Memory B cell (primary cell): ENCODE measurements around the gene EHD1.

Experiments
- ATAC-seq: fragments of 150-1000 bp; cut with Tn5 transposase; 2 replicates; pipeline ENCODE4 v1.10.0; 2021; ENCODE audit warnings: low read depth, mild to moderate bottlenecking, moderate library complexity
- DNase-seq, 2 donors: peaks; one replicate each; pipeline ENCODE4 v3.0.0; 2022; ENCODE audit warnings: low spot score in 2 of 2
- H3K27ac Mint-ChIP-seq: one replicate; pipeline ENCODE4 v1.8.0; 2022; ENCODE audit warnings: mild to moderate bottlenecking, moderate library complexity, mixed read lengths
- H3K27me3 Mint-ChIP-seq: one replicate; pipeline ENCODE4 v1.8.0; 2022; ENCODE audit warnings: mixed read lengths
- H3K36me3 Mint-ChIP-seq: one replicate; pipeline ENCODE4 v1.8.0; 2022; ENCODE audit warnings: mild to moderate bottlenecking, mixed read lengths
- H3K4me1 Mint-ChIP-seq: one replicate; pipeline ENCODE4 v1.8.0; 2022; ENCODE audit warnings: mixed read lengths
- H3K4me3 Mint-ChIP-seq: one replicate; pipeline ENCODE4 v1.8.0; 2022; ENCODE audit warnings: mild to moderate bottlenecking, moderate library complexity, mixed read lengths
- H3K9me3 Mint-ChIP-seq: one replicate; pipeline ENCODE4 v1.8.0; 2022; ENCODE audit warnings: mixed read lengths

The EHD1 gene

GRCh38 chr11:64916040-64916774 lies 37.8 kb upstream of the EHD1 start:
- Mint-ChIP-seq H3K27me3 (no peaks in the 10 kb centered on the region), H3K36me3 (peaks cover 10% of the 10 kb centered on the region), H3K4me1 (peaks cover 20% of the 10 kb centered on the region), H3K9me3 (no peaks in the 10 kb centered on the region), H3K27ac (peak overlapping the region; percentile 94), H3K4me3 (peak overlapping the region; percentile 84)
- peak; percentile 6 for ATAC-seq
- peak in 1 of 2 donors; percentile 22 for DNase-seq

- no peak for DNase-seq
- Mint-ChIP-seq H3K27me3 (no peaks in the 10 kb centered on the region), H3K4me3 (peak overlapping the region; percentile 84), H3K9me3 (no peaks in the 10 kb centered on the region), H3K36me3 (peaks cover 15% of the 10 kb centered on the region), H3K4me1 (peaks cover 20% of the 10 kb centered on the region), H3K27ac (peak overlapping the region; percentile 94)
- no peak for ATAC-seq
These were observed 37.0 kb upstream of the EHD1 start for GRCh38 chr11:64915376-64915887.

- H3K4me3 Mint-ChIP-seq = no peak overlapping the region
- H3K9me3 Mint-ChIP-seq = no peaks in the 10 kb centered on the region
- H3K27me3 Mint-ChIP-seq = no peaks in the 10 kb centered on the region
- H3K36me3 Mint-ChIP-seq = peaks cover 21% of the 10 kb centered on the region
- H3K27ac Mint-ChIP-seq = no peak overlapping the region
- no peak for DNase-seq
- H3K4me1 Mint-ChIP-seq = peaks cover 20% of the 10 kb centered on the region
- no peak for ATAC-seq
These were observed 35.7 kb upstream of the EHD1 start for GRCh38 chr11:64914123-64914522.

DNA sequence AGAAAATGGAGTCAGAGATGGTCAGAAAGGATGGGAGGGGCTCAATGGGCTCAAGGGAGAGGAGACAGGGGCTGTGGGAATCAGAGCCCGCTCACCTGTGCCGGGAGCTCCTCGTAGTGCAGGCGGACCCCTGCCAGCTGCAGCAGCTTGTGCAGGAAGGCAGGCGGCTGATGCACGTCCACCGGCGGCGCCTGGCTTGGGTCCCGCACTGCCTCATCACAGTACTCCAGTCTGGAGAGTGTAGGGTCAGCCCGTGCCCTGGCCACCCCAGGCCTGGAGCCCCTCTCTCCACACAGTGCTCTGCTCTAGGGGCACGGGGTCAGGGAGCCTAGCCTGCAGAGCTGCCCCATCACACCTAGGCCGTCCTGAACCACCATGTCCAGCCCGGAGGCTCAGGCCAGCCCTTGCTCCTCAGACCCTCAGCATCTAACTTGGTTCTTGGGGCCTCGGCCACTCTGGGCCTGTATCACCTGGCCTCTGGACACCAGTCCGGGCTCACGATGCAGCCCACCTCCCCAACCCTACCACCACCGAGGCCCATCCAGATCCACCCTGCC lies 34.8 kb upstream of the EHD1 start:
- no peaks in the 10 kb centered on the region for H3K9me3 Mint-ChIP-seq
- H3K27ac Mint-ChIP-seq = no peak overlapping the region

DNA sequence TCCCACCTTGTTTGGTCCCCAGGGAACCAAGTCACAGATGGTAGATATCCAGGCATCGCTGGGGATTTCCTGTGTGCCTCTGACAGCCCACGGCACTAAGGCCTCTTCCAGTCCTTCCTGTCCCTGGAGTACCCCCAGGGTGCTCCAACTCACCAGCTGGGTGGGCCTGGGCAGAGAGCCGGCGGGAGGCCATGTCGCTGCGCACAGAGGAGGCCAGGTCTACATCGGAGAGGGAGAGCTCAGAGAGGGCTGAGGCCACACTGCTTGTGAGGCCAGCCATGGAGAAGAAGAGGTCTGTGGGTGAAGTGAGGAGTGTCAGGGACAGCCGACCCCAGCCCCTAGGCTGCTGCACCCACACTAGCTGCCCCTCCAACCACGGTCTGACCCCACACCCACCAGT lies 33.3 kb upstream of the EHD1 start:
- DNase-seq (no peak), ATAC-seq (no peak)
- Mint-ChIP-seq H3K27ac (no peak overlapping the region), H3K4me1 (peaks cover 13% of the 10 kb centered on the region), H3K36me3 (peaks cover 25% of the 10 kb centered on the region), H3K27me3 (no peaks in the 10 kb centered on the region), H3K4me3 (no peak overlapping the region), H3K9me3 (no peaks in the 10 kb centered on the region)

More for the DNA sequence above, 34.8 kb upstream of the EHD1 start:
- H3K4me3 Mint-ChIP-seq = no peak overlapping the region
- peaks cover 21% of the 10 kb centered on the region for H3K36me3 Mint-ChIP-seq
- DNase-seq (no peak), ATAC-seq (no peak)
- no peaks in the 10 kb centered on the region for H3K27me3 Mint-ChIP-seq
- peaks cover 20% of the 10 kb centered on the region for H3K4me1 Mint-ChIP-seq

DNA sequence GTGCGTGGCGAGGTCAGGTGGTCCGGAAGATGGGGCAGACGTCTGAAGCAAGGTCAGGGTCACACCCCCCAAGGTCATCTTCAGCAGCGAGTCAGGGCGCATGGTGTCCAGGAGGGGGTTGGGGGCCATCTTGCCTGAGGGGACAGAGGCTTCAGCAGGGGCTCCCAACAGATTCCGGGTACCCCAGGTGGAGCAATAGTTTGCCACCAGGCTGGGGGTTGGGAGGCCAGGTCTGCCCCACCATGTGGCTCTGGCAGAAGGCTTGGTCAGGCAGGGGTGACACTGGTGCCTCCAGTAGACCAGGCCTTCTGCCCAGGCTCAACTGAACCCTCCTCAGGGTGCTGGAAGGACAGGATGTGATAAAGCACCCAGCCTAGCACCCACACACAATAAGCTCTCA lies 32.7 kb upstream of the EHD1 start:
- Mint-ChIP-seq H3K36me3 (peaks cover 25% of the 10 kb centered on the region), H3K4me3 (no peak overlapping the region), H3K27ac (no peak overlapping the region), H3K27me3 (no peaks in the 10 kb centered on the region), H3K9me3 (no peaks in the 10 kb centered on the region), H3K4me1 (peaks cover 8% of the 10 kb centered on the region)
- ATAC-seq = no peak
- no peak for DNase-seq

DNA sequence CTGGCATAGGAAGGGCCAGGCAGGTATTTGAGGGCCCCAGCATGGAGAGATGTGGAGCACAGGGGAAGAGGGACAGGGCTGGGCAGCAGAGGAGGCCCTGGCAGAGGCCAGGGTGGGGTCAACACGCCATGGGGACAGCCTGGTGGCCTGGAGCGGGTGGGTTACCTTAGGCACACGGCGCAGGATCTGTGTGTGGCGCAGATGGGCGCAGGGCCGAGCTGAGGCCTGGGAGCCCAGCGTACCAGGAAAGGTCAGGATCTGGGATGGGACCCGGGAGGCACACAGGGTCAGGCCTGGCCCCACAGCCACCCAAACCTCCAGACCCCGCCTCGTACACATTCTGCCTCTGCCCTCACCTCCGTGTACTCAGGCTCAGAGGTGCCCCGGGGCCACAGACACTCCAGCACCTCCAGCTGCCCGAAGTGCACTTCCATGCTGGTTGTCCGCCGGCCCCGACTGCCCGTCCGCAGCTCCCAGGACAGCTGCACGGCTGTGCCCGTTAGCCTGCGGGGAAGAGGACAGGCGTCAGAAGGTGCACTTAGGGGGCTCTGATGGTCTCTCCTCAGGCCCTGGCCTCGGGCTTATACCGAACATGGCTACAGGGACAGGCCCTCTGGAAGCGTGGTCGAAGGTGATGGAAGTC lies 32.2 kb upstream of the EHD1 start:
- Mint-ChIP-seq H3K27ac (no peak overlapping the region), H3K36me3 (peaks cover 28% of the 10 kb centered on the region), H3K27me3 (no peaks in the 10 kb centered on the region), H3K4me3 (no peak overlapping the region), H3K9me3 (no peaks in the 10 kb centered on the region), H3K4me1 (peaks cover 4% of the 10 kb centered on the region)
- ATAC-seq (no peak), DNase-seq (no peak)

DNA sequence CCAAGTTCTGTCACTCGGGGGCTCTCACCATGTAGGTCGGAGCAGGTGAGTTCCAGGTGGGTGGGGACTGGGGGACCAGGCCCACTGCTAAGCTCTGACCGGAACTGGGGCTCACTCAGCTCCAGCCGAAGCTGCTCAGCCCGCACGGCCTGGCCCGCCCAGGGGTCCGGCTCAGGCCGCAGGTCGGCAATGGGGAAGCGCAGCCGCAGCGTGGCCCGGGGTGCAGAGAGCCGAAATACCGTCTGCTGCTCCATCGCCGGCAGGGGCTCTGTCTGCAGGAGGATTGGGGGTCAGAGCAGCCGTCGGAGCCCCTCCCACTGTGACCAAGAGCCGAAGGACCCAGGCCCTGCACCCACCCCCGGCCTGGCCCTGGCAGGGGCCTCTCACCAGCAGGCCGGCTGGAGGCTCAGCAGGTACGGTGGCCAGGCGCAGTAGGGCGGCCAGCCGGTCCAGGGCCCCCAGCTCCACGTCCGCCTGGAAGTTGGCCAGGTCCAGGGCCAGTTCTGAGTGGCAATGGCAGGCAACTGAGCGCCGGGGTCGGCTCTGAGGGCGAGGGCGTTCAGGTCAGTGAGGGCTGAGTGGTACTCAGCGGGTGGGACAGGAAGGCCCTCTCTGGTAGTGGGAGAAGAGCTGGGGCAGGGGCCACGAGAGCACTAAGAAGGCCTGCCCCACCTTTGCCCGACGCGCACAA lies 31.4 kb upstream of the EHD1 start:
- DNase-seq = no peak
- no peak overlapping the region for H3K4me3 Mint-ChIP-seq
- H3K9me3 Mint-ChIP-seq = no peaks in the 10 kb centered on the region
- ATAC-seq = no peak
- peaks cover 30% of the 10 kb centered on the region for H3K36me3 Mint-ChIP-seq
- no peak overlapping the region for H3K27ac Mint-ChIP-seq
- no peaks in the 10 kb centered on the region for H3K27me3 Mint-ChIP-seq
- peaks cover 4% of the 10 kb centered on the region for H3K4me1 Mint-ChIP-seq

DNA sequence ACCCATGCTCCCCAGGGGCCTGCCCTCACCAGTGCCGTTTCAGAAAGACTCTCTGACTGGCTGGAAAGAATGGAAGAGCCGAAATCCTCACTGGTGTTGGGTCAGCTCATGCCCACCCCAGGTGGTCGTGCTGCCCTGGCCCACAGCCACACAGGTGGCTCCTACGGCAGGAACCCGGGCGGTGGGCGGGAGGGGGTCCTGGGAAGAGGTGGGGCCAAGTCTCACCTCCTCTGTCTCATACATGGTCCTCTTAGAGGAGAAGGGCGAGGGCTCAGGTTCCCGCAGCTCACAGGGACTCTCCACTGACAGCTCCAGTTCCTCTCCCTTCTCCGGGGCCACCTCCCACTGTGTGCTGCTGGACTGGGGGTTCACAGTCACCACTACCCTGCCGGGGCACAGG lies 30.3 kb upstream of the EHD1 start:
- H3K36me3 Mint-ChIP-seq = peaks cover 32% of the 10 kb centered on the region
- peaks cover 4% of the 10 kb centered on the region for H3K4me1 Mint-ChIP-seq
- H3K4me3 Mint-ChIP-seq = no peak overlapping the region
- DNase-seq (no peak), ATAC-seq (no peak)
- no peaks in the 10 kb centered on the region for H3K9me3 Mint-ChIP-seq
- no peaks in the 10 kb centered on the region for H3K27me3 Mint-ChIP-seq
- no peak overlapping the region for H3K27ac Mint-ChIP-seq

GRCh38 chr11:64906314-64906635 lies 27.9 kb upstream of the EHD1 start:
- H3K36me3 Mint-ChIP-seq = peaks cover 22% of the 10 kb centered on the region

GRCh38 chr11:64905516-64906313 lies 27.3 kb upstream of the EHD1 start:
- H3K36me3 Mint-ChIP-seq = peaks cover 17% of the 10 kb centered on the region
- H3K27ac Mint-ChIP-seq = no peak overlapping the region

More at GRCh38 chr11:64906314-64906635, 27.9 kb upstream of the EHD1 start:
- Mint-ChIP-seq H3K4me1 (no peaks in the 10 kb centered on the region), H3K27me3 (no peaks in the 10 kb centered on the region), H3K27ac (no peak overlapping the region), H3K9me3 (no peaks in the 10 kb centered on the region), H3K4me3 (no peak overlapping the region)
- DNase-seq = no peak
- no peak for ATAC-seq

DNA sequence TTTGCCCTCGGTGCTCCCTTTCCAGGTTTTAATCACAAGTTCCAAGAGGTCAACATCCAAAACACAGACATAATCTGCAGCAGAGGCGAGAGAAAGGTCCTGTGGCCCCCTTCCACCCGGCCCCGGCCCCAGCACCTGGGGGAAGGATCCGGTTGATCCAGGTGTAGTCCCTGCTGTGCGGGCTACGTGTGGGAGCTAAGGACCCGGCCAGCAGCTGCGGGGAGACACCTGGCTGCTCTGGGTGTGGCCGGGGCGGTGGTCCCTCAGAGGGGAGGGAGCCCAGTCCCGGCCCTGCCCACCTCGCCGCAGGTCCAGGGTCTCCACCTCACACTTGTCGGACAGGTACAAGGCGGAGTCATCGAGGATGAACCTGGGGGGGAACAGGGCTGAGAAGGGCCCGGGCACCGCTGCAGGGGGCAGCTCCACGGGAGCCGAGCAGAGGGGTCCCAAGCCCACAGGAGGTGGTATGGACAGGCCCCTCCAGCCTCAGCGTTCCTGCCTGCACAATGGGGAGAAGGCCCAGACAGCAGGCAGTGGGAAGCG lies 24.9 kb upstream of the EHD1 start:
- ATAC-seq = no peak
- DNase-seq = no peak
- no peak overlapping the region for H3K27ac Mint-ChIP-seq
- no peak overlapping the region for H3K4me3 Mint-ChIP-seq
- no peaks in the 10 kb centered on the region for H3K9me3 Mint-ChIP-seq
- H3K36me3 Mint-ChIP-seq = peaks cover 17% of the 10 kb centered on the region
- H3K27me3 Mint-ChIP-seq = no peaks in the 10 kb centered on the region
- H3K4me1 Mint-ChIP-seq = peaks cover 4% of the 10 kb centered on the region

More at GRCh38 chr11:64905516-64906313, 27.3 kb upstream of the EHD1 start:
- Mint-ChIP-seq H3K4me1 (no peaks in the 10 kb centered on the region), H3K27me3 (no peaks in the 10 kb centered on the region), H3K4me3 (no peak overlapping the region), H3K9me3 (no peaks in the 10 kb centered on the region)
- DNase-seq (no peak), ATAC-seq (no peak)

DNA sequence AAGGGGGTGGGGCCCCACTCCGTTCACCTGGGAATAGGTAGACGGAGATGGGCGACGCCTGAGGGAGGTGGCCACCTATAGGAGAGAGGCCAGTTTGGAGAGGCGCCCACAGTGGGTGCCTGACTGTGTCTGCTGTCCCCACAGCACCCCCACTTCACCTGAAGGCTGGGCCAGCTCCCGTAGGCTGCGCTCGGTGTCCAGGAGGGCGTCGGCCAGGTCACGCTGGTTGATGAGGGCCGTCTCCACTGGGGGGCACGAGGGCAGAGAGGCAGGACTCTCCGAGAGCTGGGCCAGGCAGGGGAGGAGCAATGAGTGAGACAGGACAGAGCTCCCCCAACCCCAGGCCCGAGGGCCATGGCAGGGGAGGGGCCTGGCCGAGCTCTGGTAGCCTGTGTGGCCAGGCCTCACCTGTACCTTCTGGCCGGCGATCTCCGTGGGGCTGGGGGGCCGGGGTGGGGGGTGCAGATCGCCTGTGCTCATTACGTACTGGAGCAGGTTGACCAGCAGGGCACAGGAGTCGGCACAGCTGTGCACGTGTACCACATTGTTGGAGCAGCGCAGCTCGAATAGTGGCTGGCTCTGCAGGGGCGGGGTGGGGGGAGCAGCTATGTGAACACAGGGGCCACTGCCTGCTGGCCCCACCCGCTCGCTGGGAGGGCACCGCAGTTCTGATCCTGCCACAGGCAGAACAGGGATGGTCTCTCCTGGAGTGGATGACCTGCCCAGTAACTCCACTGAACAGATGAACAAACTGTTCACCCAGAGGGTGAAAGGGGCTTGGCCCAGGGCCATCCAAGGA lies 23.9 kb upstream of the EHD1 start:
- no peak for DNase-seq
- Mint-ChIP-seq H3K9me3 (no peaks in the 10 kb centered on the region), H3K4me1 (peaks cover 4% of the 10 kb centered on the region), H3K4me3 (no peak overlapping the region), H3K27ac (no peak overlapping the region), H3K27me3 (no peaks in the 10 kb centered on the region), H3K36me3 (peaks cover 13% of the 10 kb centered on the region)
- ATAC-seq = no peak
